Stimulated activated CD8-positive, alpha-beta memory T cell treated with anti-CD3 and anti-CD28 coated beads, Interleukin-12 subunit alpha, Interleukin-12 subunit beta, amount 100 ng/mL, for 24 hours (primary cell): ENCODE data around the gene PDE9A.
"Not testable (repeated sequence)": the region's sequence is repeated elsewhere in the genome, so short reads cannot be mapped to it uniquely, and the experiment has no call there.

Source experiments
- DNase-seq: peaks from one replicate; pipeline ENCODE4 v3.0.0-alpha.2; 2020; ENCODE audit errors: extremely low read depth

PDE9A gene

GRCh38 chr21:42624095-42624790 lies 29.2 kb upstream of the PDE9A start:
- no peak for DNase-seq

DNA sequence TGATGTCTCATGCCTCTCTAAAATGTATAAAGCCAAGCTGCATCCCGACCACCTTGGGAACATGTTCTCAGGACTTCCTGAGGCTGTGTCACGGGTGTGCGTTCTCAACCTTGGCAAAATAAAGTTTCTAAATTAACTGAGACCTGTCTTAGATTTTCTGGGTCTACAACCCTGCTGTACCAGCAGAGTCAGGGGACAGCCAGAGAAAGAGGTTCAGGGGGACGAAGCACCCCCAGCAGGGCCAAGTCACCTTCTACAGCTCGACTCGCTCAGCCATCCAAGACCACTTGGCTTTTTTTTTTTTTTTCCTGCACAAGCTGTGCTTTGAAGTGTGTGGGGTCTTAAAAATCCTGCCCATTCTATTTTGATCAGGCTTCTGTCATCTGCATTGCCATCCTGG lies 28.5 kb upstream of the PDE9A start:
- no peak for DNase-seq

DNA sequence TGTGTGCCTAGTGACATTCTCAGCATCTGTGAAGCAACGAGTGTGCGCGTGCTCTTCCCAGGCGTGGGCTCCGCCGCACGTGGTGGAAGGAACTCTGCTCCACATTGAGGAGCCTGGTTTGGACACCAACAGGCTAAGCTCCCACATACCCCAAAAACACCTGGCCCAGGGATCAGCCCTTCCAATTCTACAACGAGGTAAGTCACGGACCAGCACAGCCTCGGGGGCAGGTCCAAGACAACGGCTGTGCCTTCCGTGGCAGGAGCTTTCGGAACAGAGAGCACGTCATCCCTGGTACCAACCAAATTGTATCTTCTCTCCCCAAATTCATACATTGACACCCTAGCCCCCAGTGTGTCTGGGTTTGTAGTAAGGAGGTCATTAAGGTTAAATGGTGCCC lies 27.2 kb upstream of the PDE9A start:
- no peak for DNase-seq

- no peak for DNase-seq
These were observed 25.7 kb upstream of the PDE9A start for GRCh38 chr21:42627527-42628289.

- DNase-seq, result not testable (repeated sequence)
These were observed 24.9 kb upstream of the PDE9A start for GRCh38 chr21:42628466-42629061.

GRCh38 chr21:42629933-42630589 lies 23.4 kb upstream of the PDE9A start:
- DNase-seq, result no peak

- no peak for DNase-seq
These were observed 22.8 kb upstream of the PDE9A start for GRCh38 chr21:42630626-42631025.

GRCh38 chr21:42631142-42631541 lies 22.3 kb upstream of the PDE9A start:
- DNase-seq, result no peak

- no peak for DNase-seq
These were observed 21.1 kb upstream of the PDE9A start for GRCh38 chr21:42632336-42632751.

DNA sequence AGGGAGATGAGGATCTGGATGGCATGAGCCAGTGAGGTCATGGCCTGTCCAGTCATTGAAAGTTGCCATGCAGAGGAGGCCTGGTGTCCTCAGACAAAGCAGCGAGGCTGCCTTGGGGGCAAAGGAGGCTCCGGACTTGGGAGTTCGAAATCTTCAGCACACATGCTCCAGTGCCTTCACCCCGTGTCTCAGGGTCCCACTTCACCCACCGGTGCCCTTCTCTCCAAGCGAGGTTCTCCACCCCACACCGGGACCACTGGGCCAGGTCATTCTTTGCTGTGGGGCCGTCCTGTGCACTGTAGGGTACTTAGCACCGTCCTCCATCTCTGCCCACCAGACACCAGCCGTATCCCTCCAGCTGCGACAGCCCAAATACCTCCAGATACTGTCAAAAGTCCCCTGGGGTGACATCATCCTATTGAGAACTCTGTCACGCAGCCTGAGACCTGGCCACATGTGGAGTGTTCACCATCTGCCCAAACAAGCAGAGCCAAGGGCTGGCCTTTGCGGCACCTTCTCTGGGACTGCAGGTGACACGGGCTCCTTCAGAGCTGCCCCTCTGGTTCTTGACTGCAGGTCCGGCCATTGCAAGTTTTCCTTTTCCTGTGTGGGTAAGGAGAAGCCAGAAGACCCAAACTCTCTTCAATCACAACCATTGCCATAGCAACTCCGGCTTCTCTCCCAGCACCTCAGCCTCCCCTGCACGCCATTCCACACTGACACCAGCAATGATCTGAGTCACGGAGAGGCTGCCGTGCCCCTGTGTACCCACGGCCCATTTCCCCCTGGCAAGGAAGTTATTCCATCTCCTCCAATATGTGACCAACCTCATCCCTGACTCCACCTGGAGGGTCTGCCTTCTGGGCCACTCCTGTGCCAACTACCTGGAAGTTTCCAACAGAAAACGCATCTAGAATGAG lies 20.4 kb upstream of the PDE9A start:
- DNase-seq, result no peak

- no peak for DNase-seq
These were observed 19.6 kb upstream of the PDE9A start for GRCh38 chr21:42633858-42634257.

DNA sequence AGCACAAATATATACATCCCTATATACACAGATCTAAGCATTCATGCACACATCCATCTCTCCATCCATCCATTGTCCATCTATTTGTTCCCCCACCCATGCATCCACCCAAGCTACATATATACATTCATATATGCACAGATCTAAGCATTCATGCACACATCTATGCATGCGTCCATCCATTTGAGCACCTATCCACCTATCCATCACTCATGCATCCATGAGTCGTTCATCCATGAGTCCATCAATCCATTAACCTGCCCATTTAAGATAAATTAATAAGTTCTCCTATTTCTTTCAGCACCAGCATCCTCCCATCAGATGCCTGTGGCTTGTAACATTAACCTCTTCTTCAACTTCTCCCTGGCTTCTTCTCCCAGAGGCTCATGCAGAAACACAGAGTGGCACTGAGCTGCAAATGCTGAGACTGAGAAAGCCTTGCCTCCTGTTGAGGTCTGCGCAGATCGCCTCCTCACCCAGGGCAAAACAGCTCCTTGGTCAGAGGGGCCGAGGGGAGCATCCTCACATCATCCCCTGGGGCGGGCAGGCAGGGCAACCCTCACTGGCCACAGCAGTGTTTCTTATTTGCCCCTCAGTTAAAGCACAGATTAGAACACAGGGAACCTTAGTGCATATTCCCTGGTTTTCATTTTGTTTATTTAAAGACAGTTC lies 17.4 kb upstream of the PDE9A start:
- DNase-seq, result no peak

DNA sequence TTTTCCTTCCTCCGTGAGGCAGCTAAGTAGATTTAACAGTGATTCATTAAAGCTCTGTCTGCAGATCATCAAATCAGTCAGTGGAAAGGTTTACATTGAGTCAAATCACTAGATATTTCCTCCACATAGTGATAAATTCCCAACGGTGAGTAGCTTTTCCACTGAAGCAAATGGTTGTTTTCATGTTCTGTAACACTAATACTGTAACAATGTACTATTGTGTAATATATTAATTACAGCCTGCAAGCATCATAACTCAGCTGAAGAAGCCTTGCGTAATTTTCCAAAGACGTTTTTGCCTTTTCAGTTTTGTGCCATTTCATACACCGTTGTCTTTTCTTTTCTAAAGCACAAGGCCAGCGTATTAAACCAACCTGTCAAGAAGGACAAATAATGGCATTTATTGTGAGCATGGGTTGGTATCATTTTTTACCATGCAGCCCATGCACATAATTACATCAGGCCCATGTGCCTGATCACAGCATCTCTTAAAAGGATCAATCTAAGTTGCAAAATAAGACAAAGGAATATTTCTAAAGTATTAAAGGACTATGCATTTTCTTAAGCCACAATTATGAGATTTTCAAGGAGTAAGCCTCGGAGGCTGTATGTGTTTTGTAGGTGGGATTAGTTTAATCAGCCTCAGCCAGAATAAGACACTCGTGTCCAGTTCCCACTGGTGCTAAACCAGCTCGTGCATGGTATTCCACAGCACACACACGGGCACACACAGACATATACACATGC lies 16.7 kb upstream of the PDE9A start:
- DNase-seq, result no peak

GRCh38 chr21:42637267-42638041 lies 16.0 kb upstream of the PDE9A start:
- no peak for DNase-seq

DNA sequence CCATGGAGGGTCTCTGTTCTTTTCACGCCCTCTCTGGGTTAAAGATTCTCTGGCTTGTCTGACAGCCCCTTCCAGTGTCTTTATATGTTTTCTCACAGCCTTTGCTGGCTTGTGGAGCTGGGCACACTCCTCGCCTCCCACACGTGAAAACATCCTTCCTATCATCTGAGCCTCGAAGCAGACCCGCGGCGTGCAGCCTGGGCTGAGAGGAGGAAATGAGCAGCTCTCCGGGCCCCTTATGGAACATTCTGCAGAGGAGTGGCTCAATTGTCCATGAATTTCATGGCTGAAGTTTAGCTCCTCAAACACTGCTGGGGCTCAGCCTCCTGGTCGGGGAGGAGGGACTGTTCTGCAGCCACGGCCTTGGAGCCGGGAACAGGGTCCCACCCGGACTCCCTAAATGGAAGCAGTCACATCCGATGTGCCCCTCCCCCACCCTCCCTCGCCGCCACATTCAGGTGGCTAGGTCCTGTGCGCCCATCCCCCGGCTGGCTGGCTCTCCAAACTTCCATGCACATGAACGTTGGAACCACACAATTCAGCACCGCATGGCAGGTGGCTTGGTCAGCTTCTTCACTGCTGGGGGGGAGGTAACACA lies 15.1 kb upstream of the PDE9A start:
- no peak for DNase-seq

DNA sequence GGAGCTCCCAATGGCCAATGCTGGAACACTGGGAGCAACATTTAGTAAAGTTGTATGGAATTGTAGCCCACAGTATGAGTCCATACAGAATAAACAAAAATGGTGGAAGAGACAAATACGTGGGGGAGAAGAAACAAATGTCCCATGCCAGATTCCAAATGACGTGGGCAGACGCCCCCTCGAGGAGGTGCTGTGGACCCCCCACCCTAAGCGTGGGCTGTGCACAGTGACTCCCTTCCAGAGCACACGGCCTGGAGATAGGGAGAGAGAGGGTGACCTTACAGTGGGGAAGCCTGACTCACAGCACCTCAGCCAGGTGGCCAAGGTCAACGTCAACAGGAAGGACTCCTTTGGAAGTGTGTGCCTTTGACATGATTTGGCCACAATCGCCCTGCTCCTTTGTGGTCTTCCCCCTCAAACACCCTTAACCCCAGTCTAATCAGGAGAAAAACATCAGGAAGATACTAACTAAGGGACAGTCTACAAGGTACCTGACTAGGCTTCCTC lies 13.7 kb upstream of the PDE9A start:
- no peak for DNase-seq

DNA sequence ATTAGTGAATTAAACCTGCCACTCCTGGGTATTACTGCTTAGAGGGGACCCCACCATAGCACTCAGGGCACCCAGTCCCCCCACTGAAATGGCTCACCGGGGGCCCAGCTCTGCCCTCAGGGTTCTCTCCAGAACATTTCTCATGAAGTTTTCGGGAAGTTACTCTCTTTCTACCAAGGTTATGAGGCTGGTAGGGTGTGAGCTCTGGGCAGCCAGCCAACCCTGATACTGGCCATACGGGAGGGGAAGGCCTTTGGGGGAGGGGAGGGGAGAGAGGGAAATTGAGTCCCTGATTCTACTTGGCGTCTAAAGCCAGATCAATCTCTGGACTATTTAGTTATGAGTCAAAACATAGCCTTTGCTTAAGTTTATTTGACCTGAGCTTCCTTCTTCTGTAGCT lies 12.9 kb upstream of the PDE9A start:
- DNase-seq, result no peak

- DNase-seq, result no peak
These were observed 11.9 kb upstream of the PDE9A start for GRCh38 chr21:42641311-42642218.
